Fibroblast of pulmonary artery (primary cell): Measurements from ENCODE around the gene MPRIP.

Source experiments
- DNase-seq: peaks from one replicate; pipeline ENCODE4 v3.0.0-alpha.2; 2010; ENCODE audit warnings: low read depth
- H3K4me3 ChIP-seq: replicated peaks from 2 replicates; pipeline ENCODE4 v1.5.1; 2011; ENCODE audit warnings: low read depth, mild to moderate bottlenecking, control low read depth, low read length, moderate library complexity
- TF ChIP-seq, protein P1 (sequence below): IDR thresholded peaks from 2 replicates; pipeline ENCODE4 v1.5.1; 2011; ENCODE audit warnings: mild to moderate bottlenecking, control low read depth, low read length, inconsistent platforms; ENCODE audit errors: missing control alignments

Gene MPRIP

GRCh38 chr17:17217995-17218394 lies 175.7 kb downstream of the MPRIP start:
- TF ChIP-seq, protein P1, sequence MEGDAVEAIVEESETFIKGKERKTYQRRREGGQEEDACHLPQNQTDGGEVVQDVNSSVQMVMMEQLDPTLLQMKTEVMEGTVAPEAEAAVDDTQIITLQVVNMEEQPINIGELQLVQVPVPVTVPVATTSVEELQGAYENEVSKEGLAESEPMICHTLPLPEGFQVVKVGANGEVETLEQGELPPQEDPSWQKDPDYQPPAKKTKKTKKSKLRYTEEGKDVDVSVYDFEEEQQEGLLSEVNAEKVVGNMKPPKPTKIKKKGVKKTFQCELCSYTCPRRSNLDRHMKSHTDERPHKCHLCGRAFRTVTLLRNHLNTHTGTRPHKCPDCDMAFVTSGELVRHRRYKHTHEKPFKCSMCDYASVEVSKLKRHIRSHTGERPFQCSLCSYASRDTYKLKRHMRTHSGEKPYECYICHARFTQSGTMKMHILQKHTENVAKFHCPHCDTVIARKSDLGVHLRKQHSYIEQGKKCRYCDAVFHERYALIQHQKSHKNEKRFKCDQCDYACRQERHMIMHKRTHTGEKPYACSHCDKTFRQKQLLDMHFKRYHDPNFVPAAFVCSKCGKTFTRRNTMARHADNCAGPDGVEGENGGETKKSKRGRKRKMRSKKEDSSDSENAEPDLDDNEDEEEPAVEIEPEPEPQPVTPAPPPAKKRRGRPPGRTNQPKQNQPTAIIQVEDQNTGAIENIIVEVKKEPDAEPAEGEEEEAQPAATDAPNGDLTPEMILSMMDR = no peak
- no peak for DNase-seq
- no peak overlapping the region for H3K4me3 ChIP-seq

DNA sequence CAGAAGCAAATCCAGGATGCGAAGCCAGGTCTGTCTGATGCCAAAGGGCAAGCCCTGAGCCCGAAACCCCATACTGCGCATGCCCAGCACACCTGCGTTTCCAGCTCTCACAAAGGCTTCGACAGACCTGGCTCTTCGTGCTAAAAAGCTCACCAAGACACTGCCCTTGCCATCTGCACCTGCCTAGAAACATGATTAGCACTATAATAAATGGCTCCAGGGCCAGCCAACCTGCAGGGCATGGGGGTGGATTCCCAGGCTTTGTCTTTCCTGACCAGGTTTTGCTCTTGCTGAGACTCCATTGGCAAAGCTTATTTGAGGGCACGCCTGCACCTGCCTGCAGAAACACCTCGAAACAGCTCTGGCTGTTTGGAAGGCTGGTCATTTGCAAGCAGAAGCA lies 178.3 kb downstream of the MPRIP start:
- TF ChIP-seq, protein P1 = no peak
- no peak overlapping the region for H3K4me3 ChIP-seq
- no peak for DNase-seq

DNA sequence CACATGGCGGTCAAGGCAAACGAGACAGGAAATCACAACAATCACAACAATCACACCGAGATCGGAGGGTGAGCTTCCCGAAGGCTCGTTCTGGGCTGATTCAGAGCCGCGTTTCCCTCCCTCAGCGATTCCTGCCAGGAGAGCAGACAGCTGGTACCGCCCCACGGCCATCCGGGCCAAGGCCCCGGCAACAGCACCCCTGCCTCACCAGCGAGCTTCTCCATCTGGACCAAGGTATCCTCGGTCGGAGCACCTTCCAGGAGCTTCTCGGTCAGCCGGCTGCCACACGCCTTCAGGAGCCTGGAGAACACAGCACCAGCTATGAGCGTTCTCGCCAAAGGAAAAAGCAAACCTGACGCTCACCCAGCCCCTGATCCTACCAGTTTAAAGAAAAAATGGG lies 179.1 kb downstream of the MPRIP start:
- DNase-seq = no peak
- TF ChIP-seq, protein P1 = no peak
- H3K4me3 ChIP-seq = no peak overlapping the region

DNA sequence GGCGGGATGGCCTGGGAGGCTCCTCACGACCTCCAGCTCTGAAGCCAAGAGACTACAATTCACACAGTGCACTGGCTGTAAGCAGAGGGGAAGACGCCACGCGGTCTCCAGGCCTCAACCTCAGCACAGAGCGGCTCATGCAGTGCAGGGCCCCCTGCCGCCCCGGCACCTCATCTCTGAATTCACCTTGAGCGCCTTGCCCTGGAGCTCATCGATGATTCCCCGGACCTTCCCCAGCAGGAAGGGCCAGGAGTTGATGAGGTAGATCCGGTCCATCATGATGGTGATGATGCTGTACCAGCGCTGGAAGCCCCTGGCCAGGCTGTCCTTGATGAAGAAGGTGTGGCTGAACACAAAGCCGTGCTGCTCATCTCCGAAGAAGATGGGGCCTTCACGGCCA lies 181.5 kb downstream of the MPRIP start:
- TF ChIP-seq, protein P1 = no peak
- H3K4me3 ChIP-seq = no peak overlapping the region
- no peak for DNase-seq

DNA sequence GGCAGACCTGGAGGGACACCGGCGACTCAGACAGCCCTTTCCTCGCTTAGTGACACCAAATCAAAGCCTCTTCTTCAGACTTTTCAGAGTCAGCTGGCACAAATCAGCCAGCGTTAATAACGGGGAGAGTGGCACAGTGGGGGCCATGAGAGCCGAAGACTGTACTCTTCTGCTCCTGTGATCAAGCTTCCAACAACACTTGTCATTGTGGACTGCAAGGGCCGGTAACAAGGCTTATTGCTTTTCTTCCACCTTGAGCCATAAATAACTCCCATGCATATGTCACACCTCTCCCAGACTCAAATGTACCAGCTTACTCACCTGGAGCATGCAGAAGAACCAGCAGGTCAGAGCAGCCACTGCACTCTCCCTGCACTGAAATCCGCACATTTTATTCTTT lies 181.9 kb downstream of the MPRIP start:
- H3K4me3 ChIP-seq = no peak overlapping the region
- TF ChIP-seq, protein P1 = no peak
- DNase-seq = no peak

- TF ChIP-seq, protein P1 = no peak
- DNase-seq = no peak
- no peak overlapping the region for H3K4me3 ChIP-seq
These were observed 183.6 kb downstream of the MPRIP start for GRCh38 chr17:17225901-17226300.

GRCh38 chr17:17226451-17227265 lies 184.4 kb downstream of the MPRIP start:
- DNase-seq = no peak
- no peak overlapping the region for H3K4me3 ChIP-seq
- TF ChIP-seq, protein P1 = no peak
